SK-N-MC (cell line): ENCODE data around the gene ITGBL1.

ENCODE experiments used
- EZH2 ChIP-seq: fragments of 200-600 bp; sonication (generic); IDR thresholded peaks from one replicate; pipeline ENCODE4 v1.6.1; 2017; ENCODE audit warnings: antibody characterized with exemption
- POLR2AphosphoS5 ChIP-seq: IDR thresholded peaks from 2 replicates; pipeline ENCODE4 v1.6.1; 2012; ENCODE audit warnings: mild to moderate bottlenecking, low read depth, low read length, borderline replicate concordance

DNA sequence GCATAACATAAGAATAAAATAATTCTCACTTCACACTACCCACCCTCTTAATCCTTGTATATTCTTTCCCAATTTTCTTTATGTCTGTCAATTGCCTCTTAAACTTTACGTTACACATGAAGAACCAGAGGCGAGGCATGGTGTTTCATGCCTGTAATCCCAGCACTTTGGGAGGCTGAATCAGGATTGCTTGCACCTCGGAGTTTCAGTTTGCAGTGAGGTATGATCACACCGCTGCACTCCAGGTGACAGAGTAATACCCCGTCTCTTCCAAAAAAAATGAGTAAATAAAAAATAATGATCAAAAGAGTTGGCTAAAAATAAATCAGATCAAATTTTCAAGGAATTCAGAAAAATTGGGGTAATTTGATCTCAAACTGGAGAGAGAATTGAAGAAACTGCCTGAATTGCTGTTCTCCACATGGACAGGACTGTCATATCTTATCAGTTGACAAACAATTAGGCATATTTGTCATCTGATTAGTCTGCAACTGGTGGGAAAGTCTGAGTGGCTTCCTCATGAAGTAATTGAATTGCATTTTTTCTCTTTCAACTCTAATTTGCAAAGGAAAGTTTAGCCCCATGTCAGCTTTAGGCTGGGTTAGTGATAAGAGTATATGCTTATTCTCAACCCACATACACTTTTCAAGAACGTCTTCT lies 302.9 kb downstream of the ITGBL1 start:
- TF ChIP-seq EZH2 (no peak), POLR2AphosphoS5 (no peak)
